Measurements from ENCODE around the gene MT4. TPM values are rescaled to one million over a fixed set of nuclear protein-coding genes. Genes with fewer than 3 reads are reported as not detected.

The MT4 gene
- polyA plus RNA-seq, 1 of the 3 experiments (the other 2 are of a cell fraction) = not detected

DNA sequence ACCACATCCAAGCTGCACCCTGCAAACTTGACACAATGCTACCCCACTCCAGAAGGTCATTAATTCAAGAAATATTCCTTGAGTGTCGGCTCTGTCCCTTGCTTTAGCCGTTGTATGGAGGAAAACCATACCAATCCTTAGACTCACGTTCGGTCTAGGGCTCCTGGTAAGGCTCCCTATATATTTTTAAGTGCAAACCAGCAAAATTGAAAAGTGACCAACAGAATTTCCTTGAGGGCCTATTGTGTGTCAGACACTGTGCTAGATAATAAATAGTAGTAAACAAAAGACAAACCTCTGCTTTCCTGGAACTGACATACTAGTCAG, 44.7 kb upstream of the MT4 start:
- Histone ChIP-seq H3K4me1 (ENCODE audit: control insufficient read depth in 1 of 2, insufficient read depth in 2 of 2, low read depth in 1 of 2, low read length in 1 of 2) (peaks cover 12 to 20% of the 10 kb centered on the region in 2 experiments; a peak in 3 of 4 replicates), H3K9ac (peak overlapping the region; percentile 85), H3K27me3 (ENCODE audit: insufficient read depth) (no peaks in the 10 kb centered on the region), H2AFZ (ENCODE audit: low read depth) (peak overlapping the region; percentile 95), H3K79me2 (ENCODE audit: insufficient read depth) (peaks cover 45% of the 10 kb centered on the region), H3K27ac (ENCODE audit: low read depth in 2 of 2, low read length in 1 of 2) (peak overlapping the region; percentile 73 to 75), H3F3A (replicated peaks; ENCODE audit: insufficient read depth) (peaks cover 4% of the 10 kb centered on the region), H3K9me3 (no peaks in the 10 kb centered on the region), H3K4me2 (peak overlapping the region; percentile 87), H4K20me1 (ENCODE audit: insufficient read depth) (peaks cover 16% of the 10 kb centered on the region), H3K36me3 (replicated peaks in 1 of 2; ENCODE audit: control insufficient read depth in 1 of 2, insufficient read depth in 2 of 2, low read length in 1 of 2) (no peaks in the 10 kb centered on the region), H3K9me2 (no peaks in the 10 kb centered on the region), H3K4me3 (ENCODE audit: low read depth in 2 of 2, low read length in 1 of 2) (peak overlapping the region; percentile 86 to 89)
- TF ChIP-seq TCF12 (IDR thresholded peaks at IDR 0.05) (no peak), TEAD4 (IDR thresholded peaks at IDR 0.05; ENCODE audit: borderline replicate concordance, insufficient read depth) (no peak), POLR2AphosphoS5 (IDR thresholded peaks at IDR 0.05; ENCODE audit: low read depth, low read length) (no peak), FOSL2 (IDR thresholded peaks at IDR 0.05; ENCODE audit: borderline replicate concordance, low read depth) (no peak), EZH2phosphoT487 (IDR thresholded peaks at IDR 0.05; ENCODE audit: borderline replicate concordance, low read depth) (no peak), SIN3A (IDR thresholded peaks at IDR 0.05; ENCODE audit: borderline replicate concordance, low read depth, low read length) (no peak), YY1 (IDR thresholded peaks at IDR 0.05; ENCODE audit: low read depth) (no peak), SMC3 (IDR thresholded peaks at IDR 0.05; ENCODE audit: low read depth, low read length) (no peak)
- TF ChIP-seq, protein P1, sequence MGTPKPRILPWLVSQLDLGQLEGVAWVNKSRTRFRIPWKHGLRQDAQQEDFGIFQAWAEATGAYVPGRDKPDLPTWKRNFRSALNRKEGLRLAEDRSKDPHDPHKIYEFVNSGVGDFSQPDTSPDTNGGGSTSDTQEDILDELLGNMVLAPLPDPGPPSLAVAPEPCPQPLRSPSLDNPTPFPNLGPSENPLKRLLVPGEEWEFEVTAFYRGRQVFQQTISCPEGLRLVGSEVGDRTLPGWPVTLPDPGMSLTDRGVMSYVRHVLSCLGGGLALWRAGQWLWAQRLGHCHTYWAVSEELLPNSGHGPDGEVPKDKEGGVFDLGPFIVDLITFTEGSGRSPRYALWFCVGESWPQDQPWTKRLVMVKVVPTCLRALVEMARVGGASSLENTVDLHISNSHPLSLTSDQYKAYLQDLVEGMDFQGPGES (IDR thresholded peaks at IDR 0.05; ENCODE audit: low read depth, low read length) = no peak
- TF ChIP-seq, protein P2, sequence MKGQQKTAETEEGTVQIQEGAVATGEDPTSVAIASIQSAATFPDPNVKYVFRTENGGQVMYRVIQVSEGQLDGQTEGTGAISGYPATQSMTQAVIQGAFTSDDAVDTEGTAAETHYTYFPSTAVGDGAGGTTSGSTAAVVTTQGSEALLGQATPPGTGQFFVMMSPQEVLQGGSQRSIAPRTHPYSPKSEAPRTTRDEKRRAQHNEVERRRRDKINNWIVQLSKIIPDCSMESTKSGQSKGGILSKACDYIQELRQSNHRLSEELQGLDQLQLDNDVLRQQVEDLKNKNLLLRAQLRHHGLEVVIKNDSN (IDR thresholded peaks at IDR 0.05; ENCODE audit: borderline replicate concordance, low read depth) = no peak
- POLR2A ChIA-PET = no interaction called here
- CTCF ChIA-PET = interaction anchor here (1.3 kb wide), 1 partner anchor 84 kb away, joined by 4 read pairs; no protein-coding TSS in a partner anchor
- 30% methylated on average over 4 of the region's 4 CpGs for WGBS (ENCODE audit: low lambda C conversion rate)
- no peak for DNase-seq

DNA sequence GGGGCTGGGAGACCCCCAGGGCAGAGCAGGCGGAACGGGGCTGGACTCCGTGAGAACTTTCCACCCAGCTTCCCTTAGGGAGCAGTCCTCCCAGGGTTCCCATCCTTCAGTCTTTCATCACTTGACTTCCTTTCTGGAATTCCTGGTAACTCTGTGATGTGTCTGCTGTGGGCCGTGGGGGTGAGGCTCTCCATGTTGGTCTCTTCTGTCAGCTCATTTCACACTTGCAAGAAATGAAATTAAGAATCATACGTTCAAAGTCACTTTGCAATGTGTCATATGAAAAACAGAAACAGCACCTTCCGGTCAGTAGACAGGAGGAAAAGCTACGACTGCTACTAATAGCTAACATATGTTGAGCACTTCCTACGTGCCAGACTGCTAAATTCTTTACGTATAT, 39.6 kb upstream of the MT4 start:
- Histone ChIP-seq H3K4me1 (ENCODE audit: control insufficient read depth in 1 of 2, insufficient read depth in 2 of 2, low read depth in 1 of 2, low read length in 1 of 2) (peaks cover 5 to 13% of the 10 kb centered on the region in 2 experiments; a peak in 2 of 4 replicates), H3K4me3 (ENCODE audit: low read depth in 2 of 2, low read length in 1 of 2) (0 out of 4 replicates have a peak overlapping the region, but pooled peaks of 1 of the 2 experiments have one; percentile 4), H2AFZ (ENCODE audit: low read depth) (peak overlapping the region; percentile 84), H4K20me1 (ENCODE audit: insufficient read depth) (no peaks in the 10 kb centered on the region), H3K9me2 (no peaks in the 10 kb centered on the region), H3K79me2 (ENCODE audit: insufficient read depth) (no peaks in the 10 kb centered on the region), H3K27me3 (ENCODE audit: insufficient read depth) (no peaks in the 10 kb centered on the region), H3F3A (replicated peaks; ENCODE audit: insufficient read depth) (peaks cover 9% of the 10 kb centered on the region), H3K9ac (no peak overlapping the region), H3K36me3 (replicated peaks in 1 of 2; ENCODE audit: control insufficient read depth in 1 of 2, insufficient read depth in 2 of 2, low read length in 1 of 2) (no peaks in the 10 kb centered on the region), H3K9me3 (no peaks in the 10 kb centered on the region), H3K4me2 (peak overlapping the region; percentile 35; the same call in 1 of the 2 replicates), H3K27ac (ENCODE audit: low read depth in 2 of 2, low read length in 1 of 2) (peak overlapping the region; percentile 65 to 76)
- 36% methylated on average over 9 of the region's 9 CpGs for WGBS (ENCODE audit: low lambda C conversion rate)
- ChIA-PET POLR2A (no interaction called here), CTCF (no interaction called here)
- DNase-seq = peak; percentile 36
- TF ChIP-seq, protein P3, sequence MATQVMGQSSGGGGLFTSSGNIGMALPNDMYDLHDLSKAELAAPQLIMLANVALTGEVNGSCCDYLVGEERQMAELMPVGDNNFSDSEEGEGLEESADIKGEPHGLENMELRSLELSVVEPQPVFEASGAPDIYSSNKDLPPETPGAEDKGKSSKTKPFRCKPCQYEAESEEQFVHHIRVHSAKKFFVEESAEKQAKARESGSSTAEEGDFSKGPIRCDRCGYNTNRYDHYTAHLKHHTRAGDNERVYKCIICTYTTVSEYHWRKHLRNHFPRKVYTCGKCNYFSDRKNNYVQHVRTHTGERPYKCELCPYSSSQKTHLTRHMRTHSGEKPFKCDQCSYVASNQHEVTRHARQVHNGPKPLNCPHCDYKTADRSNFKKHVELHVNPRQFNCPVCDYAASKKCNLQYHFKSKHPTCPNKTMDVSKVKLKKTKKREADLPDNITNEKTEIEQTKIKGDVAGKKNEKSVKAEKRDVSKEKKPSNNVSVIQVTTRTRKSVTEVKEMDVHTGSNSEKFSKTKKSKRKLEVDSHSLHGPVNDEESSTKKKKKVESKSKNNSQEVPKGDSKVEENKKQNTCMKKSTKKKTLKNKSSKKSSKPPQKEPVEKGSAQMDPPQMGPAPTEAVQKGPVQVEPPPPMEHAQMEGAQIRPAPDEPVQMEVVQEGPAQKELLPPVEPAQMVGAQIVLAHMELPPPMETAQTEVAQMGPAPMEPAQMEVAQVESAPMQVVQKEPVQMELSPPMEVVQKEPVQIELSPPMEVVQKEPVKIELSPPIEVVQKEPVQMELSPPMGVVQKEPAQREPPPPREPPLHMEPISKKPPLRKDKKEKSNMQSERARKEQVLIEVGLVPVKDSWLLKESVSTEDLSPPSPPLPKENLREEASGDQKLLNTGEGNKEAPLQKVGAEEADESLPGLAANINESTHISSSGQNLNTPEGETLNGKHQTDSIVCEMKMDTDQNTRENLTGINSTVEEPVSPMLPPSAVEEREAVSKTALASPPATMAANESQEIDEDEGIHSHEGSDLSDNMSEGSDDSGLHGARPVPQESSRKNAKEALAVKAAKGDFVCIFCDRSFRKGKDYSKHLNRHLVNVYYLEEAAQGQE (IDR thresholded peaks at IDR 0.05; ENCODE audit: low read depth, low read length) = no peak
- TF ChIP-seq, protein P4, sequence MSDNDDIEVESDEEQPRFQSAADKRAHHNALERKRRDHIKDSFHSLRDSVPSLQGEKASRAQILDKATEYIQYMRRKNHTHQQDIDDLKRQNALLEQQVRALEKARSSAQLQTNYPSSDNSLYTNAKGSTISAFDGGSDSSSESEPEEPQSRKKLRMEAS (IDR thresholded peaks at IDR 0.05; ENCODE audit: low read depth) = 0 out of 2 replicates have a peak, but pooled peaks have one; percentile 26
- TF ChIP-seq JUND (IDR thresholded peaks at IDR 0.05) (0 out of 2 replicates have a peak, but pooled peaks have one; percentile 9), SIN3A (IDR thresholded peaks at IDR 0.05; ENCODE audit: borderline replicate concordance, low read depth, low read length) (no peak), TAF1 (IDR thresholded peaks at IDR 0.05; ENCODE audit: borderline replicate concordance, low read depth, low read length) (no peak), POLR2AphosphoS5 (IDR thresholded peaks at IDR 0.05; ENCODE audit: low read depth, low read length) (peak; percentile 21; the same call in 1 of the 2 replicates), YY1 (IDR thresholded peaks at IDR 0.05; ENCODE audit: low read depth) (no peak), EZH2phosphoT487 (IDR thresholded peaks at IDR 0.05; ENCODE audit: borderline replicate concordance, low read depth) (no peak), NFIC (IDR thresholded peaks at IDR 0.05; ENCODE audit: borderline replicate concordance) (peak; percentile 45; the same call in 1 of the 2 replicates), RFX5 (IDR thresholded peaks at IDR 0.05; ENCODE audit: low read length) (no peak), RCOR1 (IDR thresholded peaks at IDR 0.05; ENCODE audit: low read length) (0 out of 2 replicates have a peak, but pooled peaks have one; percentile 16), TCF12 (IDR thresholded peaks at IDR 0.05) (peak; percentile 94), SMC3 (IDR thresholded peaks at IDR 0.05; ENCODE audit: low read depth, low read length) (no peak)
- TF ChIP-seq, protein P5, sequence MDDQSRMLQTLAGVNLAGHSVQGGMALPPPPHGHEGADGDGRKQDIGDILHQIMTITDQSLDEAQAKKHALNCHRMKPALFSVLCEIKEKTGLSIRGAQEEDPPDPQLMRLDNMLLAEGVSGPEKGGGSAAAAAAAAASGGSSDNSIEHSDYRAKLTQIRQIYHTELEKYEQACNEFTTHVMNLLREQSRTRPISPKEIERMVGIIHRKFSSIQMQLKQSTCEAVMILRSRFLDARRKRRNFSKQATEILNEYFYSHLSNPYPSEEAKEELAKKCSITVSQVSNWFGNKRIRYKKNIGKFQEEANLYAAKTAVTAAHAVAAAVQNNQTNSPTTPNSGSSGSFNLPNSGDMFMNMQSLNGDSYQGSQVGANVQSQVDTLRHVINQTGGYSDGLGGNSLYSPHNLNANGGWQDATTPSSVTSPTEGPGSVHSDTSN (IDR thresholded peaks at IDR 0.05) = peak; percentile 46; the same call in 1 of the 2 replicates
- TF ChIP-seq, protein P2 (IDR thresholded peaks at IDR 0.05; ENCODE audit: borderline replicate concordance, low read depth) = no peak
